GM23338 (cell line): ENCODE results near the gene SLC43A2. TPM values are rescaled to one million over a fixed set of nuclear protein-coding genes. Genes with fewer than 3 reads are reported as not detected.

ENCODE experiments used
- ATAC-seq: fragments of 200-7000 bp; cut with Tn5 transposase; 3 replicates; pipeline ENCODE4 v1.9.1; 2020
- DNase-seq: peaks from one replicate; pipeline ENCODE4 v3.0.0-alpha.2; 2015; ENCODE audit warnings: low spot score
- H2AFZ ChIP-seq: fragments of 200-600 bp; sonication (generic); 2 replicates; pipeline ENCODE4 v1.8.0; 2016; ENCODE audit warnings: antibody characterized with exemption, mild to moderate bottlenecking, moderate library complexity
- H3F3A ChIP-seq: fragments of 200-600 bp; sonication (generic); replicated peaks from 2 replicates; pipeline ENCODE4 v1.8.0; 2017; ENCODE audit warnings: antibody characterized with exemption, mixed run types, low read depth
- H3K27ac ChIP-seq: fragments of 200-600 bp; sonication (generic); 2 replicates; pipeline ENCODE4 v1.6.1; 2016; ENCODE audit warnings: low read depth
- H3K27me3 ChIP-seq: fragments of 200-600 bp; sonication (generic); 2 replicates; pipeline ENCODE4 v1.8.0; 2016; ENCODE audit warnings: mild to moderate bottlenecking, mixed run types, moderate library complexity; ENCODE audit not compliant: insufficient read depth
- H3K36me3 ChIP-seq: fragments of 200-600 bp; sonication (generic); 2 replicates; pipeline ENCODE4 v1.8.0; 2016; ENCODE audit warnings: mild to moderate bottlenecking; ENCODE audit not compliant: insufficient read depth
- H3K4me1 ChIP-seq: fragments of 200-600 bp; sonication (generic); 2 replicates; pipeline ENCODE4 v1.8.0; 2016; ENCODE audit warnings: mild to moderate bottlenecking, moderate library complexity; ENCODE audit not compliant: insufficient read depth
- H3K4me2 ChIP-seq: fragments of 200-600 bp; sonication (generic); 2 replicates; pipeline ENCODE4 v1.7.1; 2017; ENCODE audit warnings: mixed run types
- H3K4me3 ChIP-seq: fragments of 200-600 bp; sonication (generic); 2 replicates; pipeline ENCODE4 v1.6.1; 2016; ENCODE audit warnings: mixed run types
- H3K79me2 ChIP-seq: fragments of 200-600 bp; sonication (generic); replicated peaks from 2 replicates; pipeline ENCODE4 v1.8.0; 2017; ENCODE audit warnings: mild to moderate bottlenecking; ENCODE audit not compliant: insufficient read depth
- H3K9me2 ChIP-seq: fragments of 200-600 bp; sonication (generic); 2 replicates; pipeline ENCODE4 v1.8.0; 2017; ENCODE audit not compliant: insufficient read depth
- H4K20me1 ChIP-seq: fragments of 200-600 bp; sonication (generic); replicated peaks from 2 replicates; pipeline ENCODE4 v1.8.0; 2017; ENCODE audit warnings: mild to moderate bottlenecking; ENCODE audit not compliant: insufficient read depth
- H3K27ac Mint-ChIP-seq: 2 replicates; pipeline ENCODE4 v1.8.0; 2020; ENCODE audit warnings: inconsistent platforms, mild to moderate bottlenecking, moderate library complexity, mixed read lengths
- H3K27me3 Mint-ChIP-seq: 3 replicates; pipeline ENCODE4 v1.8.0; 2022; ENCODE audit warnings: low read depth, mild to moderate bottlenecking, moderate library complexity, mixed read lengths, inconsistent platforms; ENCODE audit not compliant: insufficient read depth, poor library complexity
- H3K36me3 Mint-ChIP-seq: 3 replicates; pipeline ENCODE4 v1.8.0; 2021; ENCODE audit warnings: low read depth, mild to moderate bottlenecking, inconsistent platforms, moderate library complexity, mixed read lengths
- H3K4me1 Mint-ChIP-seq: 3 replicates; pipeline ENCODE4 v1.8.0; 2020; ENCODE audit warnings: mild to moderate bottlenecking, inconsistent platforms, mixed read lengths
- H3K4me3 Mint-ChIP-seq: 3 replicates; pipeline ENCODE4 v1.8.0; 2021; ENCODE audit warnings: moderate library complexity, mild to moderate bottlenecking, inconsistent platforms, mixed read lengths
- H3K9me3 Mint-ChIP-seq: 3 replicates; pipeline ENCODE4 v1.8.0; 2020; ENCODE audit warnings: moderate library complexity, mild to moderate bottlenecking, inconsistent platforms, mixed read lengths
- CREB1 ChIP-seq: fragments of 250-450 bp; sonication (Bioruptor Pico); IDR thresholded peaks from 2 replicates; pipeline ENCODE4 v1.5.0; 2020; ENCODE audit warnings: low read depth, mild to moderate bottlenecking, moderate library complexity
- CTCF ChIP-seq, 2 experiments: fragments of 200-600 bp in 1 of 2; sonication (generic) in 1 of 2; conservative IDR thresholded peaks; 2 replicates each; pipeline versions ENCODE4 v1.5.1 to v1.6.1; 2016 to 2017; ENCODE audit warnings: antibody characterized with exemption in 2 of 2, low read depth in 2 of 2, mild to moderate bottlenecking in 2 of 2, moderate library complexity in 1 of 2
- EZH2 ChIP-seq: fragments of 200-600 bp; sonication (generic); IDR thresholded peaks from one replicate; pipeline ENCODE4 v1.8.0; 2017; ENCODE audit warnings: antibody characterized with exemption, mild to moderate bottlenecking, low read depth; ENCODE audit not compliant: unreplicated experiment
- EZH2phosphoT487 ChIP-seq: fragments of 200-600 bp; sonication (generic); IDR thresholded peaks from one replicate; pipeline ENCODE4 v1.8.1; 2018; ENCODE audit warnings: antibody characterized with exemption; ENCODE audit not compliant: unreplicated experiment
- JUNB ChIP-seq: IDR thresholded peaks from one replicate; pipeline ENCODE4 v1.6.1; 2016; ENCODE audit warnings: antibody characterized with exemption; ENCODE audit not compliant: unreplicated experiment
- NANOG ChIP-seq: IDR thresholded peaks from 2 replicates; pipeline ENCODE4 v1.6.1; 2016; ENCODE audit warnings: antibody characterized with exemption, borderline replicate concordance
- POLR2AphosphoS5 ChIP-seq: IDR thresholded peaks from 2 replicates; pipeline ENCODE4 v1.6.1; 2016; ENCODE audit warnings: antibody characterized with exemption, low read depth
- STAT1 ChIP-seq: IDR thresholded peaks from one replicate; pipeline ENCODE4 v1.6.1; 2016; ENCODE audit warnings: antibody characterized with exemption; ENCODE audit not compliant: unreplicated experiment
- ZNF114 ChIP-seq: fragments of 250-450 bp; sonication (Bioruptor Pico); IDR thresholded peaks from 2 replicates; pipeline ENCODE4 v1.5.0; 2020; ENCODE audit warnings: mild to moderate bottlenecking, moderate library complexity
- ZNF331 ChIP-seq: fragments of 250-450 bp; sonication (Bioruptor Pico); IDR thresholded peaks from 2 replicates; pipeline ENCODE4 v1.5.0; 2020; ENCODE audit warnings: low read depth, mild to moderate bottlenecking, moderate library complexity
- polyA plus RNA-seq: library from polyadenylated mRNA; unstranded; fragments of >200 nt; fragmentation: Nextera tagmentation; extraction: Ambion mirVana; gene quantifications from 2 replicates; pipeline ENCODE4 v1.2.1, GENCODE V29; 2016
- total RNA-seq: library from RNA; depleted of rRNA; stranded (reverse); fragments of >200 nt; shearing (Covaris generic); gene quantifications from 2 replicates; pipeline ENCODE4 v1.2.3, GENCODE V29; 2014
- TF ChIP-seq, protein P1 (sequence below): fragments of 250-450 bp; sonication (Bioruptor Pico); IDR thresholded peaks from 2 replicates; pipeline ENCODE4 v1.5.0; 2020; ENCODE audit warnings: mild to moderate bottlenecking, moderate library complexity
- TF ChIP-seq, protein P2 (sequence below): IDR thresholded peaks from one replicate; pipeline ENCODE4 v1.6.1; 2018; ENCODE audit warnings: antibody characterized with exemption; ENCODE audit not compliant: unreplicated experiment
- TF ChIP-seq, protein P3 (sequence below): IDR thresholded peaks from 2 replicates; pipeline ENCODE4 v1.6.1; 2016; ENCODE audit warnings: antibody characterized with exemption

Gene SLC43A2
- total and polyA plus RNA-seq, 2 experiments from 2014 or later, result 2.2 to 9.8 TPM

DNA sequence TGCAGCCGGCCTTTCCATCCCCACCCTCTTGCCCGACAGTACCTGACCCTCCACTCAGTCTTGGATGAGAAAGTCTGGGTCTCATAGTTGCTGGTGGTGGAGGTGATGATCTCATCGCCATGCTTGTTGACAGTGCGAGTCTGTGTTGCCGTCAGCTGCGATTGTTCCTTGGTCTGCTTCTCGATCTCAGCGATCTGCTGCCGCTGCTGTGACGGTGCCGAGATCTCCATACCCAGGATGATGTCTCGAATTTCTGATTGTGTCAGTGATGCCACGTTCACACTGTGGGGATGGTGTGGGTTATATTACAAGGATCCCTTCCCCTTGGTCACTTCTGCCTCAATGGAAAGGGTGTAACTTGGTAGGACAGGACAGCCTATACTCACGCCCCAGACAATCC is 25.1 kb upstream of the SLC43A2 start:
- no peak overlapping the region for H3K4me3 Mint-ChIP-seq
- Histone ChIP-seq H3K4me3 (no peak overlapping the region), H3K9me2 (no peaks in the 10 kb centered on the region), H3K79me2 (no peaks in the 10 kb centered on the region), H3K36me3 (peaks cover 71% of the 10 kb centered on the region), H3K4me1 (peaks cover 5% of the 10 kb centered on the region; the same call in 1 of the 2 replicates), H3K27ac (no peak overlapping the region), H4K20me1 (peaks cover 20% of the 10 kb centered on the region), H3K27me3 (no peaks in the 10 kb centered on the region), H3F3A (peaks cover 47% of the 10 kb centered on the region), H3K4me2 (no peak overlapping the region), H2AFZ (no peak overlapping the region)
- no peaks in the 10 kb centered on the region for H3K9me3 Mint-ChIP-seq
- ATAC-seq (no peak), DNase-seq (no peak)
- no peaks in the 10 kb centered on the region for H3K4me1 Mint-ChIP-seq
- peaks cover 9% of the 10 kb centered on the region for H3K27me3 Mint-ChIP-seq
- peaks cover 81% of the 10 kb centered on the region for H3K36me3 Mint-ChIP-seq
- H3K27ac Mint-ChIP-seq, result no peak overlapping the region
- TF ChIP-seq JUNB (no peak), ZNF114 (CRISPR knock-in tag) (no peak), EZH2 (no peak), POLR2AphosphoS5 (no peak), NANOG (no peak), ZNF331 (CRISPR knock-in tag) (no peak), EZH2phosphoT487 (no peak), CTCF (conservative IDR thresholded peaks at IDR 0.05; ENCODE audit: low read depth in 2 of 2) (no peak), CREB1 (CRISPR knock-in tag) (no peak), STAT1 (no peak)
- TF ChIP-seq, protein P1, sequence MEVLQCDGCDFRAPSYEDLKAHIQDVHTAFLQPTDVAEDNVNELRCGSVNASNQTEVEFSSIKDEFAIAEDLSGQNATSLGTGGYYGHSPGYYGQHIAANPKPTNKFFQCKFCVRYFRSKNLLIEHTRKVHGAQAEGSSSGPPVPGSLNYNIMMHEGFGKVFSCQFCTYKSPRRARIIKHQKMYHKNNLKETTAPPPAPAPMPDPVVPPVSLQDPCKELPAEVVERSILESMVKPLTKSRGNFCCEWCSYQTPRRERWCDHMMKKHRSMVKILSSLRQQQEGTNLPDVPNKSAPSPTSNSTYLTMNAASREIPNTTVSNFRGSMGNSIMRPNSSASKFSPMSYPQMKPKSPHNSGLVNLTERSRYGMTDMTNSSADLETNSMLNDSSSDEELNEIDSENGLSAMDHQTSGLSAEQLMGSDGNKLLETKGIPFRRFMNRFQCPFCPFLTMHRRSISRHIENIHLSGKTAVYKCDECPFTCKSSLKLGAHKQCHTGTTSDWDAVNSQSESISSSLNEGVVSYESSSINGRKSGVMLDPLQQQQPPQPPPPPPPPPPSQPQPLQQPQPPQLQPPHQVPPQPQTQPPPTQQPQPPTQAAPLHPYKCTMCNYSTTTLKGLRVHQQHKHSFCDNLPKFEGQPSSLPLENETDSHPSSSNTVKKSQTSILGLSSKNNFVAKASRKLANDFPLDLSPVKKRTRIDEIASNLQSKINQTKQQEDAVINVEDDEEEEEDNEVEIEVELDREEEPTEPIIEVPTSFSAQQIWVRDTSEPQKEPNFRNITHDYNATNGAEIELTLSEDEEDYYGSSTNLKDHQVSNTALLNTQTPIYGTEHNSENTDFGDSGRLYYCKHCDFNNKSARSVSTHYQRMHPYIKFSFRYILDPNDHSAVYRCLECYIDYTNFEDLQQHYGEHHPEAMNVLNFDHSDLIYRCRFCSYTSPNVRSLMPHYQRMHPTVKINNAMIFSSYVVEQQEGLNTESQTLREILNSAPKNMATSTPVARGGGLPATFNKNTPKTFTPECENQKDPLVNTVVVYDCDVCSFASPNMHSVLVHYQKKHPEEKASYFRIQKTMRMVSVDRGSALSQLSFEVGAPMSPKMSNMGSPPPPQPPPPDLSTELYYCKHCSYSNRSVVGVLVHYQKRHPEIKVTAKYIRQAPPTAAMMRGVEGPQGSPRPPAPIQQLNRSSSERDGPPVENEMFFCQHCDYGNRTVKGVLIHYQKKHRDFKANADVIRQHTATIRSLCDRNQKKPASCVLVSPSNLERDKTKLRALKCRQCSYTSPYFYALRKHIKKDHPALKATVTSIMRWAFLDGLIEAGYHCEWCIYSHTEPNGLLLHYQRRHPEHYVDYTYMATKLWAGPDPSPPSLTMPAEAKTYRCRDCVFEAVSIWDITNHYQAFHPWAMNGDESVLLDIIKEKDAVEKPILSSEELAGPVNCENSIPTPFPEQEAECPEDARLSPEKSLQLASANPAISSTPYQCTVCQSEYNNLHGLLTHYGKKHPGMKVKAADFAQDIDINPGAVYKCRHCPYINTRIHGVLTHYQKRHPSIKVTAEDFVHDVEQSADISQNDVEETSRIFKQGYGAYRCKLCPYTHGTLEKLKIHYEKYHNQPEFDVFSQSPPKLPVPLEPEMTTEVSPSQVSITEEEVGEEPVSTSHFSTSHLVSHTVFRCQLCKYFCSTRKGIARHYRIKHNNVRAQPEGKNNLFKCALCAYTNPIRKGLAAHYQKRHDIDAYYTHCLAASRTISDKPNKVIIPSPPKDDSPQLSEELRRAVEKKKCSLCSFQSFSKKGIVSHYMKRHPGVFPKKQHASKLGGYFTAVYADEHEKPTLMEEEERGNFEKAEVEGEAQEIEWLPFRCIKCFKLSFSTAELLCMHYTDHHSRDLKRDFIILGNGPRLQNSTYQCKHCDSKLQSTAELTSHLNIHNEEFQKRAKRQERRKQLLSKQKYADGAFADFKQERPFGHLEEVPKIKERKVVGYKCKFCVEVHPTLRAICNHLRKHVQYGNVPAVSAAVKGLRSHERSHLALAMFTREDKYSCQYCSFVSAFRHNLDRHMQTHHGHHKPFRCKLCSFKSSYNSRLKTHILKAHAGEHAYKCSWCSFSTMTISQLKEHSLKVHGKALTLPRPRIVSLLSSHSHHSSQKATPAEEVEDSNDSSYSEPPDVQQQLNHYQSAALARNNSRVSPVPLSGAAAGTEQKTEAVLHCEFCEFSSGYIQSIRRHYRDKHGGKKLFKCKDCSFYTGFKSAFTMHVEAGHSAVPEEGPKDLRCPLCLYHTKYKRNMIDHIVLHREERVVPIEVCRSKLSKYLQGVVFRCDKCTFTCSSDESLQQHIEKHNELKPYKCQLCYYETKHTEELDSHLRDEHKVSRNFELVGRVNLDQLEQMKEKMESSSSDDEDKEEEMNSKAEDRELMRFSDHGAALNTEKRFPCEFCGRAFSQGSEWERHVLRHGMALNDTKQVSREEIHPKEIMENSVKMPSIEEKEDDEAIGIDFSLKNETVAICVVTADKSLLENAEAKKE, result no peak
- TF ChIP-seq, protein P2, sequence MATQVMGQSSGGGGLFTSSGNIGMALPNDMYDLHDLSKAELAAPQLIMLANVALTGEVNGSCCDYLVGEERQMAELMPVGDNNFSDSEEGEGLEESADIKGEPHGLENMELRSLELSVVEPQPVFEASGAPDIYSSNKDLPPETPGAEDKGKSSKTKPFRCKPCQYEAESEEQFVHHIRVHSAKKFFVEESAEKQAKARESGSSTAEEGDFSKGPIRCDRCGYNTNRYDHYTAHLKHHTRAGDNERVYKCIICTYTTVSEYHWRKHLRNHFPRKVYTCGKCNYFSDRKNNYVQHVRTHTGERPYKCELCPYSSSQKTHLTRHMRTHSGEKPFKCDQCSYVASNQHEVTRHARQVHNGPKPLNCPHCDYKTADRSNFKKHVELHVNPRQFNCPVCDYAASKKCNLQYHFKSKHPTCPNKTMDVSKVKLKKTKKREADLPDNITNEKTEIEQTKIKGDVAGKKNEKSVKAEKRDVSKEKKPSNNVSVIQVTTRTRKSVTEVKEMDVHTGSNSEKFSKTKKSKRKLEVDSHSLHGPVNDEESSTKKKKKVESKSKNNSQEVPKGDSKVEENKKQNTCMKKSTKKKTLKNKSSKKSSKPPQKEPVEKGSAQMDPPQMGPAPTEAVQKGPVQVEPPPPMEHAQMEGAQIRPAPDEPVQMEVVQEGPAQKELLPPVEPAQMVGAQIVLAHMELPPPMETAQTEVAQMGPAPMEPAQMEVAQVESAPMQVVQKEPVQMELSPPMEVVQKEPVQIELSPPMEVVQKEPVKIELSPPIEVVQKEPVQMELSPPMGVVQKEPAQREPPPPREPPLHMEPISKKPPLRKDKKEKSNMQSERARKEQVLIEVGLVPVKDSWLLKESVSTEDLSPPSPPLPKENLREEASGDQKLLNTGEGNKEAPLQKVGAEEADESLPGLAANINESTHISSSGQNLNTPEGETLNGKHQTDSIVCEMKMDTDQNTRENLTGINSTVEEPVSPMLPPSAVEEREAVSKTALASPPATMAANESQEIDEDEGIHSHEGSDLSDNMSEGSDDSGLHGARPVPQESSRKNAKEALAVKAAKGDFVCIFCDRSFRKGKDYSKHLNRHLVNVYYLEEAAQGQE, result no peak
- TF ChIP-seq, protein P3, sequence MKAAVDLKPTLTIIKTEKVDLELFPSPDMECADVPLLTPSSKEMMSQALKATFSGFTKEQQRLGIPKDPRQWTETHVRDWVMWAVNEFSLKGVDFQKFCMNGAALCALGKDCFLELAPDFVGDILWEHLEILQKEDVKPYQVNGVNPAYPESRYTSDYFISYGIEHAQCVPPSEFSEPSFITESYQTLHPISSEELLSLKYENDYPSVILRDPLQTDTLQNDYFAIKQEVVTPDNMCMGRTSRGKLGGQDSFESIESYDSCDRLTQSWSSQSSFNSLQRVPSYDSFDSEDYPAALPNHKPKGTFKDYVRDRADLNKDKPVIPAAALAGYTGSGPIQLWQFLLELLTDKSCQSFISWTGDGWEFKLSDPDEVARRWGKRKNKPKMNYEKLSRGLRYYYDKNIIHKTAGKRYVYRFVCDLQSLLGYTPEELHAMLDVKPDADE, result no peak
